Measurements from ENCODE around the gene MAGEA6.

- no peak for TF ChIP-seq CREB1 (IDR thresholded peaks at IDR 0.05; ENCODE audit: low read depth)
- no peak for TF ChIP-seq EP300 (IDR thresholded peaks at IDR 0.05; ENCODE audit: borderline replicate concordance)
- no peak for TF ChIP-seq USF1 (IDR thresholded peaks at IDR 0.05)
Measured at GRCh38 chrX:152735860-152736511, 33.5 kb downstream of the MAGEA6 start.
